ENCODE measurements around the gene GALR3.

The GALR3 gene

GRCh38 chr22:37823134-37823985 lies at the start of gene GALR3:
Gene GALR3 (plus strand): TSS chr22:37823382. CDS start chr22:37823407, 25 bp downstream.
- in situ Hi-C loops (cut with MboI; ENCODE audit: low sequenced_read_pairs): no loop called here

DNA sequence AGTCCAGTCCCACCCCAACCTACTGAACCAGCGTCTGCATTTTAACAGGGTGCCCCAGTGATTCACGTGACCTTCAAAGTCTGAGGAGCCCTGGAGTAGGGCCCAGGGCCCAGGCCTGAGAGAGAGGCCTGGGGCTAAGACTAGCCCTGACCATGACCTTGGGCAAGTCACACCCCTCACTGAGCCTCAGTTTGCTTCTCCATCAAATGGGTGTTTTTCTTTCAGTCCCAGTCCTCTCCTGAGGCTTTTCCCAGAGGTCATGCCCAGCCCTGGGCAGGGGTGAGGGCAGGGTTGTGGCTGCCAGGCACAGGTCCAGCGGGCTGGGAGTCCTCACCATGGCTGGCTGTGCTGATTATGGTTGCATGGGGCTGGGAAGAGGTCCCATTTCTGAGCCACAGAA lies 48.5 kb upstream of the GALR3 start:
- in situ Hi-C loops (cut with MboI; ENCODE audit: low sequenced_read_pairs): no loop called here

DNA sequence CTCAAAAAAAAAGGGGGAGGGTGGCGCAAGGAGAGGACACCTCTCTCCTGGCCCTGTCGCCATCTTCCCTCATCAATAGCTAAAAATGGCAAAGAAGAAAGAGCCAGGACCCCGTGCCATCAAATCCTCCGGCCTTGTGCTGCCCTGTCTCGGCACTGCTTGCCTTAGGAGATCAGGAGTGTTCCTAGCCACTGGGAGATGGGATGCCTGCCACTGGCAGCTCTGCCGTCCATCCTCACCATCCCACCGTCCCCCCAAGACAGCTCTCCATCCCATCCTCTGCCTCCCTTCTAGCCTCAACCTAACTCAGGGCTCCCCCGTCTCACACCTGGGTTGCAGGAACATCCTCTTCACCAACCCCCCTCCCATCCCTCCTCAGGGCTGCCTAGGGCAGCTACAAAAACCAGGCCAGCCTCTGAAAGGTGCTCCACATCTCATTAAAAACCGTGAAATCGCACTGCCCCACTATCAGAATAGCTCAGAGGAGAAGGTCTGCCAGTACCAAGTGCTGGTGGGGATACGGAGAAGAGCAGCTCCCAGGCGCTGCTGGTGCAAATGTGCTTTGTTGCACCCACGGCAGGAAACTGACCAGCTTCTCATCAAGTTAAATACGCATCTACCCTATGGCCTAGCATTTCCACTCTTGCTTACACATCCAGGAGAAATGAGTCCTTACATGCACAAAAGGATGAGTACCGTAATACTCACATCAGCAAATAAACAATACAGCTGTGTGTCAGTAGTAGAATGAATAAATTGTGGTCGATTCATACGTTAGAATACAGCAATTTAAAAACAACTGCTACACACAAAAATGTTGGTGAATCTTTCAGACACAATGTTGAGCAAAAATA lies 47.2 kb upstream of the GALR3 start:
- in situ Hi-C loops (cut with MboI; ENCODE audit: low sequenced_read_pairs): no loop called here

DNA sequence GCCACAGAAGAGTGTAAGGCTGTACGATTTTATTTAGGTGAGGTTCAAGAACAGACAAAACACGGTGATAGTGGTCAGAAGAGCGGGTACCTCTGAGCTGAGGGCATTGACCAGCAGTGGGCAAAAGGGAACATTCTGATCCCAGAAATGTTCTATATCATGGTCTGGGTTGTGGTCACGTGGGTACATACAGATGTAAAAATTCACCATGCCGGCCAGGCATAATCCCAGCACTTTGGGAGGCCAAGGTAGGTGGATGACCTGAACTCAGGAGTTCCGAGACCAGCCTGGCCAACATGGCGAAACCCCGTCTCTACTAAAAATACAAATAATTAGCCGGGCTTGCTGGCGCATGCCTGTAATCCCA lies 46.6 kb upstream of the GALR3 start:
- in situ Hi-C loops (cut with MboI; ENCODE audit: low sequenced_read_pairs): no loop called here

GRCh38 chr22:37777122-37777687 lies 46.0 kb upstream of the GALR3 start:
- in situ Hi-C loops (cut with MboI; ENCODE audit: low sequenced_read_pairs): no loop called here

DNA sequence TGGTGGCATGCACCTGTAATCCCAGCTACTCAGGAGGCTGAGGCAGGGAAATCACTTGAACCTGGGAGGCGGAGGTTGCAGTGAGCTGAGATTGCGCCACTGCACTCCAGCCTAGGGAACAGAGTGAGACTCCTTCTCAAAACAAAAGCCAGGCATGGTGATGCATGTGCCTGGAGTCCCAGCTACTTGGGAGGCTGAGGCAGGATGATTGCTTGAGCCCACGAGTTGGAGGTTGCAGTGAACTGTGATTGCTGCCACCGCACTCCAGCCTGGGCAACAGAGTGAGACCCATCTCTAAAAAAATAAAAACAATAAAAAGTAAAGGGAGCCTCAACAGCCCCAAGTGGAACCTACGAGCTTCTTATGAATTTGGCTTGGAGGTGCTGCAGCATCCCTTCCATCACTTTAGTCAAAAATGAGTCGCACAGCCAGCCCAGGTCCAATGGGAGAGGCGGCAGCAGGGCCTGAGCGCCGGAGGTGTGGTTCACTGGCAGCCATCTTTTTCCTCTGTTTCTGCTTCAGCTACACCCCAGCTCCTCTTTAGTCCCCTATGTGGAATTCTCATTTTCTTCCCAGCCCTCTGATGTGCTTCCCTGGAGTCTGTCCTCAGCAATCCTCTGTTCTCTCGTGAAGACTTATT lies 44.7 kb upstream of the GALR3 start:
- in situ Hi-C loops (cut with MboI; ENCODE audit: low sequenced_read_pairs): no loop called here

DNA sequence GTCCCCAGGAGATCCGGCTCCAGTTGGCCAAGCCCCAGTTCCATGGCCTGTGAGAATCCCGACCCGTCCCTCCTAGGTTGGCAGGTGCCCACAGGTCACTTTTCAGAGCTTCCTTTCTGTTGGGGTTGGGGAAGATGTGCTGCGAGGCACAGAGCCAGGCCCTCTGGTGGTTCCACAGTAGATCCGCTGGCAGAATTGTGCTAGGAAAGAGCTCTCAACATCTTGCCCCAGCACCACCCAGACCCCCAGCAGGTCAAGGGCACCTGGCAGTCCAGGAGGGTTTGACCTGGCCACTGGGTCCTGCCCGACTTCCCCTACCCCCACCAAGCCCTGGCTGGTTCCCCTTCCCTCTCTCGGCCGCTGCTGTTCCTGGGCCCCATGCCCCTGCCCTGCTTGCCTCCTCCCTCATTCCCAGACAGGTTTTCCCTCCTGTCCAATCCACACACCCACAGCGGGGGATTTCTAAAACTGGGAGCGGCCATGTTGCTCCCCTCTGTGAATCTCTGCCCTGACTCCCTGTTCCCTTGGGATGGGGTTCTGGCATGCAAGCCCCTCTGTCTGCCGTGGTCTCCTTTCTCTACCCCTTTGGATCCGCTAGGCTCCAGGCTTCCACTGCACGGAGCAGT lies 41.6 kb upstream of the GALR3 start:
- in situ Hi-C loops (cut with MboI; ENCODE audit: low sequenced_read_pairs): no loop called here

GRCh38 chr22:37782340-37783168 lies 40.6 kb upstream of the GALR3 start:
- in situ Hi-C loops (cut with MboI; ENCODE audit: low sequenced_read_pairs): no loop called here

DNA sequence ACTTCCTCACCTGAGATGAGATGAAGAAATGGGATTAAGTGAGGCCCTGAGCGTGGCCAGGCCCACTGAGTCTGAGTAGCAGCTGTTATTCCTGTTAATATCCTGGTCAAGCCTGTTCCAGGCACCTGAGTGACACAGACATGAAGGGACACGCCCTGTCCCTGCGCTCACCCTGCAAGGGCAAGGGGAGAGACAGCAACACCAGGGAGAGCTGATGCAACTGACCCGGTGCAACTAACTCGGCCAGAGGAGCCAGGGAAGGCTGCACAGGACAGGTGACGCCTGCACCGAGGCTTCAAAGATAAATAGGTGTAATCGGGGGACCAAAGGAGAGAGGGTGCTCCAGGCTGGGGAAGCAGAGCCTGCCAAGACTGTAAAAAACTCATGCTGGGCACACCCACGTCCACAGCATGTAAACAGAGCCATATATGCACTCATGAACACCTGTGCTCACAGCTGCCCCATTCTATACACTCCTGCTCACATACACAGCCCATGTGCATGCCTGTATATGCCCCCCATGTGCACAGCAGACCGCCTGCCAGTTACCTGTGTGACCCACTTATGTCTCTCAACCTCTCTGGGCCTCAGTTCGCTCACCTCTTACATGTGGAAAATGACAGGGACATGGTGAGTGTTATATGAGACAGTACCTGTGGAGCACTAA lies 38.2 kb upstream of the GALR3 start:
- in situ Hi-C loops (cut with MboI; ENCODE audit: low sequenced_read_pairs): no loop called here

DNA sequence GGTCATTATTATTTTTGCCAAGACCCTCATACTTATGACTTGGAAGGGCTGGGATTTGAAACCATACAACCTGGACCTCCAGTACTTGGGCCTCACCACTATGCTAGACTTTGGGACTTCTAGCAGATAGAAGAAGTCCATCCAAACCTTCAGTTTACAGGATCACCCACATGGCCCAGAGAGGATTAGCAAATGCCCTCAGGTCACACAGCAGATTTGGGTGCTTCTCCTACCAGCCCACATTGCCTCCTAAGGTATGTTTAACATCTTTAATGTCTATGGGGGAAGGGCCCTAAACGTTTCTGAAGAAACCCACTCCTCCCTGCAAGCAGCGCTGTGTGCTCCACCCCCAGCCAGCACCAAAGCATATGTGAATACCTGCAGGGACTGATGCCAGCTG lies 32.9 kb upstream of the GALR3 start:
- in situ Hi-C loops (cut with MboI; ENCODE audit: low sequenced_read_pairs): loop anchor here (10.0 kb wide), 1 partner anchor 165 kb away; no protein-coding TSS in a partner anchor

GRCh38 chr22:37792494-37792893 lies 30.7 kb upstream of the GALR3 start:
- in situ Hi-C loops (cut with MboI; ENCODE audit: low sequenced_read_pairs): loop anchor here (10.0 kb wide), 1 partner anchor 168 kb away; no protein-coding TSS in a partner anchor

DNA sequence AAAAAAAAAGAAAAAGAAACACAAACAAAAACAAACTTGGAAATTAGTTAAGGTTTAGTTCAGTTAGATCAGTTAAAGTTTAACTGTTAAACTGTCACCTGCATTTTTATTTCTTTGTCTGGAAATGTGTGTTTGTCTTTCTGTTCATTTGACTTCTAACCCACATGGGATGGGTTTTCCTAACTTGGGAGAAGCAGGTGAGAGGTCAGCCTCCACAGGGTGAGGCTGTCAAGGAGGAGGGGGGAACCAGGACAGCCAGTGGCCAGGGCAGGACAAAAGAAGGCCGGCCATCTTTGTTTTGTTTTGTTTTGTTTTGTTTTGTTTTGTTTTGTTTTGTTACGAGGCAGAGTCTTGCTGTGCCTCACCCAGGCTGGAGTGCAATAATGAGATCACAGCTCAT lies 28.8 kb upstream of the GALR3 start:
- in situ Hi-C loops (cut with MboI; ENCODE audit: low sequenced_read_pairs): loop anchor here (10.0 kb wide), 1 partner anchor 170 kb away; no protein-coding TSS in a partner anchor

- in situ Hi-C loops (cut with MboI; ENCODE audit: low sequenced_read_pairs): loop anchor here (10.0 kb wide), 1 partner anchor 171 kb away; no protein-coding TSS in a partner anchor
Measured at GRCh38 chr22:37796079-37796478, 27.1 kb upstream of the GALR3 start.

DNA sequence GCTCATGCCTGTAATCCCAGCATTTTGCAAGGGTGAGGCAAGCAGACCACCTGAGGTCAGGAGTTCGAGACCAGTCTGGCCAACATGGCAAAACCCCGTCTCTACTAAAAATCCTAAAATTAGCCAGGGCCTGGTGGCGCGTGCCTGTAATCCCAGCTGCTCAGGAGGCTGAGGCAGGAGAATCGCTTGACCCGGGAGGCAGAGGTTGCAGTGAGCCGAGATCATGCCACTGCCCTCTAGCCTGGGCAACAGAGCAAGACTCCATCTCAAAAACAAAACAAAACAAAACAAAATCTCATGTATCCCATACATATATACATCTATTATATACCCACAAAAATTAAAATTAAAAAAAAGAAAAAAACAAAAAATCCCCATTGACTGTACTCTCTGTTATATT lies 25.9 kb upstream of the GALR3 start:
- in situ Hi-C loops (cut with MboI; ENCODE audit: low sequenced_read_pairs): loop anchor here (10.0 kb wide), 1 partner anchor 172 kb away; no protein-coding TSS in a partner anchor

DNA sequence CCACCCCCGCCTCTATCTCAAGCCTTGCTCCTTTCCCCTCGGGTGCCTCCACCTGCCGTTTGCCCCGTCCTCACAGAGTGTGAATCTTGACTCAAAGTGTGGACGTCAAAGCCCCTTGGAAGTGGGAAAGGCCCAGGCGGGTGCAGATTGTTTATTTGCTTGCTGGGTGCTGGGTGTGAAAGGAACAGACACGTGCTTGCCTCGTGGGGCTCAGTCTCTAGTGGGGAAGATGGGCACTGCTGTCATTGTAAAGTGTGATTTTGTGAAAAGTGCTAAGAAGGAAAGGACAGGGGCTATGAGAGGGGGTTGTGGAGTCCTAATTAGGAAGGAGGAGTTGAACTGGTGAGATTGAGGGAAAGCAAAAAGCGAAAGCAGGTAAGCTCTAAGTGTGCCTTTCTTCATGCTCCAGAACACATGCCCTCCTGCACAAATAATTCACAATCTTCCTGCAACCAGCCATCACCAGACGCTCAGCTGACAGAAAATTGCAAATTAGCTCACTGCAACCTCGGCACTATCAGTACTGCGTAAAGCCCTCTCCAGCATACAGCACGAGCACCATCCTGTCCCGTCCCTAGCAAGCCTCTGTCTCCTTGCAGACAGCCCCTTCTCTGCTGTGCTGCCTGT lies 25.2 kb upstream of the GALR3 start:
- in situ Hi-C loops (cut with MboI; ENCODE audit: low sequenced_read_pairs): loop anchor here (10.0 kb wide), 1 partner anchor 173 kb away; no protein-coding TSS in a partner anchor

DNA sequence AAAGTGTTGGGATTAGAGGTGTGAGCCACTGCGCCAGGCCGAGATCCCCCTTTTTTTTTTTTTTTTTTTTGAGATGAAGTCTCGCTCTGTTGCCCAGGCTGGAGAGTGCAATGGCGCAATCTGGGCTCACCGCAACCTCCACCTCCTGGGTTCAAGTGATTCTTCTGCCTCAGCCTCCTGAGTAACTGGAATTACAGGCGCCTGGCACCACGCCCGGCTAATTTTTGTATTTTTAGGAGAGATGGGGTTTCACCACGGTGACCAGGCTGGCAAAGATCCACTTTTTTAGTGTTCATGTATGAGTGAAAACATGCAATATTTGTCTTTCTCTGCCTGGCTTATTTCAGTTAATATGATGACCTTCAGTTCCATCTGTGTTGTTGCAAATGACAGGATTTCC lies 23.2 kb upstream of the GALR3 start:
- in situ Hi-C loops (cut with MboI; ENCODE audit: low sequenced_read_pairs): loop anchor here (10.0 kb wide), 1 partner anchor 175 kb away; no protein-coding TSS in a partner anchor

DNA sequence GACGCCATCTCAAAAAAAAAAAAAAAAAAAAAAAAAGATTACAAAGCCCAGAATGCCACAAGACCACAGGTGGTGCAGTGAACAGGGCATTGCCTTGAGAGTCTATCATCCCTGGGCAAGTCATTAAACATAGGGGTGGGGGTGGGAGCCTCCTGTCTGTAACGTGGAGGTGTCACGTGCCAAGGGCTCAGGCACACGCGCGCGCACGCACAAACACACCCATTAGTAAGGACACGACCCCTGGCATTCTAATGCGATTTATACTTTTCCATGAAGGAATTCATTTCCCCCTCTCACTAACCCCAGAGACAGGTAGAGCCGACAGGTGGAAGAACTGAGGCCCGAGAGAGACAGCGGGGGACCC lies 21.3 kb upstream of the GALR3 start:
- in situ Hi-C loops (cut with MboI; ENCODE audit: low sequenced_read_pairs): no loop called here
